Spleen (tissue), 7 donors: Measurements from ENCODE around the gene SUCLG1.

ENCODE experiments used
- POLR2A ChIP-seq, 3 donors: fragments of 450-650 bp; IDR thresholded peaks; one replicate each; pipeline ENCODE4 v1.5.1; 2017; ENCODE audit warnings: antibody characterized with exemption in 3 of 3, mild to moderate bottlenecking in 1 of 3
- TF ChIP-seq, protein P1 (sequence below), 11 experiments: fragments of 200-600 bp in 7 of 11; fragments of 450-650 bp in 4 of 11; sonication (generic) in 4 of 11; IDR thresholded peaks in 8 of 11; conservative IDR thresholded peaks in 3 of 11; 1 replicate in 7 of 11; 2 replicates in 4 of 11; pipeline versions ENCODE4 v1.4.0 to v1.8.0; 2016 to 2021; ENCODE audit warnings: antibody characterized with exemption in 11 of 11, inconsistent platforms in 4 of 11, mild to moderate bottlenecking in 1 of 11
- donor health status: DM: no; HTN: no; CAD: no; lungs with moderate emphysema.
- donor health status: DM: no; HTN: no; CAD: no.
- donor health status: DM: no; HTN: no; CAD: no.

DNA sequence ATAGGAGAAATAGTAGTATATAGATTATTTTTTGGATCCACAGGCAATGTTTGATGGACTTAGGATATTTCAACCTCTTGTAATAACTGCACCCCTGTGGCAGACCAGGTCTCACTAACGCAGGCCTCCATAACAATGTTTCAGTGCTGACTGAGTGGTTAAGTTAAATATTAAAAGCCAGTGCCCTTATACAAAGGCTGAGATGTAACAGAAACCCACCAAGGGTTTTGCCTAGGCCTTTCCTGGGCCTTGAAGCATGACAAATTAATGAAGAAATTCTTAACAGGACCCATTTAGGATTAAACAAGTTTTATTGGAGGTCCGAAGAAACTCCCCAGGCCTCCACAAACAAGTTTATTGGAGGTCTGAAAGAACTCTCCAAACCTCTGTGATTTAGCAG, 1.6 kb upstream of the SUCLG1 start:
- TF ChIP-seq, protein P1, sequence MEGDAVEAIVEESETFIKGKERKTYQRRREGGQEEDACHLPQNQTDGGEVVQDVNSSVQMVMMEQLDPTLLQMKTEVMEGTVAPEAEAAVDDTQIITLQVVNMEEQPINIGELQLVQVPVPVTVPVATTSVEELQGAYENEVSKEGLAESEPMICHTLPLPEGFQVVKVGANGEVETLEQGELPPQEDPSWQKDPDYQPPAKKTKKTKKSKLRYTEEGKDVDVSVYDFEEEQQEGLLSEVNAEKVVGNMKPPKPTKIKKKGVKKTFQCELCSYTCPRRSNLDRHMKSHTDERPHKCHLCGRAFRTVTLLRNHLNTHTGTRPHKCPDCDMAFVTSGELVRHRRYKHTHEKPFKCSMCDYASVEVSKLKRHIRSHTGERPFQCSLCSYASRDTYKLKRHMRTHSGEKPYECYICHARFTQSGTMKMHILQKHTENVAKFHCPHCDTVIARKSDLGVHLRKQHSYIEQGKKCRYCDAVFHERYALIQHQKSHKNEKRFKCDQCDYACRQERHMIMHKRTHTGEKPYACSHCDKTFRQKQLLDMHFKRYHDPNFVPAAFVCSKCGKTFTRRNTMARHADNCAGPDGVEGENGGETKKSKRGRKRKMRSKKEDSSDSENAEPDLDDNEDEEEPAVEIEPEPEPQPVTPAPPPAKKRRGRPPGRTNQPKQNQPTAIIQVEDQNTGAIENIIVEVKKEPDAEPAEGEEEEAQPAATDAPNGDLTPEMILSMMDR (IDR thresholded peaks at IDR 0.05 in 8 of 11, conservative IDR thresholded peaks at IDR 0.05 in 3 of 11), result no peak
- TF ChIP-seq POLR2A (IDR thresholded peaks at IDR 0.05), result no peak
